Ectodermal cell (in vitro differentiated cells): ENCODE data around the gene TMEM87B. TPM values are rescaled to one million over a fixed set of nuclear protein-coding genes. Genes with fewer than 3 reads are reported as not detected.
A peak's percentile ranks its signal among the peaks of the same experiment; 100 is the strongest.

Experiments
- H3K27ac ChIP-seq: 2 replicates; pipeline ENCODE4 v1.7.0; 2013; ENCODE audit warnings: mild to moderate bottlenecking, low read depth, low read length; ENCODE audit not compliant: insufficient read depth, poor library complexity, severe bottlenecking
- H3K27me3 ChIP-seq: 2 replicates; pipeline ENCODE4 v1.7.0; 2013; ENCODE audit warnings: mild to moderate bottlenecking, low read length; ENCODE audit not compliant: insufficient read depth, control insufficient read depth, poor library complexity, severe bottlenecking
- H3K36me3 ChIP-seq: one replicate; pipeline ENCODE4 v1.7.0; 2013; ENCODE audit warnings: low read length; ENCODE audit not compliant: control insufficient read depth, insufficient read depth
- H3K4me1 ChIP-seq: one replicate; pipeline ENCODE4 v1.7.0; 2013; ENCODE audit warnings: low read length; ENCODE audit not compliant: control insufficient read depth, insufficient read depth
- H3K4me3 ChIP-seq: 2 replicates; pipeline ENCODE4 v1.7.0; 2013; ENCODE audit warnings: low read depth, low read length, control low read depth; ENCODE audit not compliant: insufficient read depth
- H3K9me3 ChIP-seq: 2 replicates; pipeline ENCODE4 v1.7.0; 2013; ENCODE audit warnings: mild to moderate bottlenecking, low read length, moderate library complexity; ENCODE audit not compliant: control insufficient read depth
- WGBS, 2 experiments: methylation state at CpG; one replicate each; pipeline ENCODE4 v1.1.7; 2013; ENCODE audit warnings: missing lambda C conversion rate in 2 of 2; 5-methylcytosine and 5-hydroxymethylcytosine counted together
- polyA plus RNA-seq, 4 experiments: library from polyadenylated mRNA; stranded (reverse); fragments of 50-300 nt; gene quantifications; one replicate each; pipeline ENCODE4 v1.2.3, GENCODE V29; 2013

Gene TMEM87B, protein sequence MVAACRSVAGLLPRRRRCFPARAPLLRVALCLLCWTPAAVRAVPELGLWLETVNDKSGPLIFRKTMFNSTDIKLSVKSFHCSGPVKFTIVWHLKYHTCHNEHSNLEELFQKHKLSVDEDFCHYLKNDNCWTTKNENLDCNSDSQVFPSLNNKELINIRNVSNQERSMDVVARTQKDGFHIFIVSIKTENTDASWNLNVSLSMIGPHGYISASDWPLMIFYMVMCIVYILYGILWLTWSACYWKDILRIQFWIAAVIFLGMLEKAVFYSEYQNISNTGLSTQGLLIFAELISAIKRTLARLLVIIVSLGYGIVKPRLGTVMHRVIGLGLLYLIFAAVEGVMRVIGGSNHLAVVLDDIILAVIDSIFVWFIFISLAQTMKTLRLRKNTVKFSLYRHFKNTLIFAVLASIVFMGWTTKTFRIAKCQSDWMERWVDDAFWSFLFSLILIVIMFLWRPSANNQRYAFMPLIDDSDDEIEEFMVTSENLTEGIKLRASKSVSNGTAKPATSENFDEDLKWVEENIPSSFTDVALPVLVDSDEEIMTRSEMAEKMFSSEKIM
- 10.9 TPM for polyA plus RNA-seq (2013, experiment 1 of 4)
- 11.7 TPM for polyA plus RNA-seq (2013, experiment 2 of 4)
- polyA plus RNA-seq (2013, experiment 3 of 4) = 13.5 TPM
- polyA plus RNA-seq (2013, experiment 4 of 4) = 13.7 TPM

DNA sequence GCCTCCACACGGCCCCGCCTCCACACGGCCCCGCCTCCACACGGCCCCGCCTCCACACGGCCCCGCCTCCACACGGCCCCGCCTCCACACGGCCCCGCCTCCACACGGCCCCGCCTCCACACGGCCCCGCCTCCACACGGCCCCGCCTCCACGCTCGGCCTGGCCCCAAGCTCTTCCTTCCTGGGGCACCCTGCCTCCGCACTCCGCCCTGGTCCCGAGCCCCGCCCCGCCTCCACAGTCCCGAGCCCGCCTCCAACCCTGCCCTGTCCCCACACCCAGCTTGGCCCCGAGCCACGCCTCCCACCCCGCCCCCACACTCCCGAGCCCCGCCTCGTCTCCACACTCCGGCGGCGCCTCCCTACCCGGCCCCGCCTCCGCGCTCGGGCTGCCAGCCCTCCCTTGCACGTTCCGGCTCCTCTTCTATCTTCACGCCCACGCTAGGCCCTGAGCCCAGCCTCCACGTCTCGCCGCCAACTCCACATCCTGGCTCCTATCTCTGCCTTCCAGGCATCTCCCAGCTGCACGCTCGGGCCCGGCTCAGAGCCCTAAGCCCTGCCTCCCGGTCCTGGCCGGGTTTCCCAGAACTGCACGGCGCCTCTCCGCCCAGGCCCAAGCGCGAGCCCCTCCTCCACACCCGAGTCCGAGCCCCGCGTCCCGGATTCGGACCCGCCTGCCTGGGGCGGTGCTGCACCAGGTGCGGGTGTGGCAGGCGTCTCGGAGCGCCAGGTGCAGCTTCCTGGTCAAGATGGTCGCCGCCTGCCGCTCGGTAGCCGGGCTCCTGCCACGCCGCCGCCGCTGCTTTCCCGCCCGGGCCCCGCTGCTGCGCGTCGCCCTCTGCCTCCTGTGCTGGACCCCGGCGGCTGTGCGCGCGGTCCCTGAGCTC, at the start of gene TMEM87B:
TSS of gene TMEM87B (plus strand) at position 423 of the 883 bp plus-strand sequence. CDS start at position 746, 323 bp downstream.
- 0% methylated on average over 80 to 87 of the region's 90 CpGs for WGBS, 2 experiments
- H3K27ac ChIP-seq = peak within 1 kb of the TSS; percentile 83
- no peaks in the 10 kb centered on the region for H3K9me3 ChIP-seq
- H3K4me3 ChIP-seq = peak within 1 kb of the TSS; percentile 85
- peaks cover 4% of the 10 kb centered on the region for H3K27me3 ChIP-seq
- H3K4me1 ChIP-seq = peaks cover 5% of the 10 kb centered on the region
- H3K36me3 ChIP-seq = no peaks in the 10 kb centered on the region

DNA sequence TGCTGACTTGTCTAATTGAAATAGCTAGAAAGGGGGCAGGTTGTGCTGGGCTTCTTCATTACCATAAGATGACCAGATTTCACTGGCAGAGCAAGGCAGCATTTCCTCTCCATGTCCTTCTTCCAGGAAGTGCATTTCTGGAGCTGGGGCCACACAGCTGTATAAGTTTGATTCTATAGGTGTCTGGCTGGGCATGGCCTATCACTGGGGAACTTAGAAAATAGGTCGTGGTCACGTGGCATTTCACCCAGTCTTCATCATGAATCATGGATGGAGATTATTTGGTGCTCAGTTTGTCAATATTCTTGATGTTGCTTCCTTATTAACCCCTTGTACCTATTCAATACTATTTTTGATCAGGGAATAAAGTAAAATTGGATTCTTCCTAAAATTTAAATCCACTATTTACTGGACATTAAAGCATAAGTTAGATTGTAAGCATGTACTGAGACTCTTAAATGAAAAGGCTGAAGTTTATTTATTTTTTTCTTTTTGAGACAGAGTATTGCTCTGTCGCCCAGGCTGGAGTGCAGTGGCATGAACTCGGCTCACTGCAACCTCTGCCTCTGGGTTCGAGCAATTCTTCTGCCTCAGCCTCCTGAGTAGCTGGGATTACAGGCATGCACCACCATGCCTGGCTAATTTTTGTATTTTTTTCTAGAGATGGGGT, 49.5 kb upstream of the TMEM87B start:
- Histone ChIP-seq H3K4me3 (no peak overlapping the region), H3K27me3 (no peaks in the 10 kb centered on the region)
- 92 to 95% methylated on average over 5 of the region's 5 CpGs for WGBS, 2 experiments

DNA sequence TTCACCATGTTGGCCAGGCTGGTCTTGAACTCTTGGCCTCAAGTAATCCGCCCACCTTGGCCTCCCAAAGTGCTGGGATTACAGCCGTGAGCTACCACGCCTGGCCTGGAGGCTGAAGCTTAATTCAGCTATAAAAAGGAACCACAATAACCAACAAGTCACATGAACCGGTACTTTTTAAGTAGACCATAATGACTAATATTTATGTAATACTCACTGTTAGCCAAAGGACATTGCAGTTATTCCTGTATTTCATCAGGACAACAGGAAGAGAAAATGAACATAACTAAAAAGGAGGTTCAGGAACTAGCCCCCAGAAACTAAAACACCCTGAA, 49.0 kb upstream of the TMEM87B start:
- 95 to 98% methylated on average over 3 to 4 of the region's 4 CpGs for WGBS, 2 experiments
- no peak overlapping the region for H3K4me3 ChIP-seq
- H3K4me1 ChIP-seq = no peaks in the 10 kb centered on the region
- no peaks in the 10 kb centered on the region for H3K27me3 ChIP-seq
- no peaks in the 10 kb centered on the region for H3K9me3 ChIP-seq
- H3K27ac ChIP-seq = no peak overlapping the region
- no peaks in the 10 kb centered on the region for H3K36me3 ChIP-seq

More for the DNA sequence above, 49.5 kb upstream of the TMEM87B start:
- H3K27ac ChIP-seq = no peak overlapping the region
- no peaks in the 10 kb centered on the region for H3K4me1 ChIP-seq
- no peaks in the 10 kb centered on the region for H3K36me3 ChIP-seq
- no peaks in the 10 kb centered on the region for H3K9me3 ChIP-seq

DNA sequence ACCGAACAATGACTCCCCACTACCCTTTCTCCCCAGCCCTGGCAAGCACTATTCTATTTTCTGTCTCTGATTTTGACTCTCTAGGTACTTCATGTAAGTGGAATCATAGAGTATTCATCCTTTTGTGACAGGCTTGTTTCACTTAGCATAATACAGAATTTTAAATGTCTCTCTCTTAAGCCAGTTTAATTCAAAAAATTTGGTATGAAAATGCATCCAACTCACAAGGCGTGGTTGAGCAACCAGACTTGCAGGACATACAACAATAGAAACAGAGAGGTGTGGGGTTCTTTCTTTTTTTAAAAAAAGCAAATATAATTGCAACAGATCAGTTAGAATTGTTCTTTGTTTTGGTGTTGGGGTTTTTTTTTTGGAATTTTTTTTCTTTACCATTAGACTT, 47.6 kb upstream of the TMEM87B start:
- Histone ChIP-seq H3K27ac (no peak overlapping the region), H3K27me3 (no peaks in the 10 kb centered on the region)
- WGBS, 2 experiments = 88 to 100% methylated on average over 1 to 2 of the region's 2 CpGs

DNA sequence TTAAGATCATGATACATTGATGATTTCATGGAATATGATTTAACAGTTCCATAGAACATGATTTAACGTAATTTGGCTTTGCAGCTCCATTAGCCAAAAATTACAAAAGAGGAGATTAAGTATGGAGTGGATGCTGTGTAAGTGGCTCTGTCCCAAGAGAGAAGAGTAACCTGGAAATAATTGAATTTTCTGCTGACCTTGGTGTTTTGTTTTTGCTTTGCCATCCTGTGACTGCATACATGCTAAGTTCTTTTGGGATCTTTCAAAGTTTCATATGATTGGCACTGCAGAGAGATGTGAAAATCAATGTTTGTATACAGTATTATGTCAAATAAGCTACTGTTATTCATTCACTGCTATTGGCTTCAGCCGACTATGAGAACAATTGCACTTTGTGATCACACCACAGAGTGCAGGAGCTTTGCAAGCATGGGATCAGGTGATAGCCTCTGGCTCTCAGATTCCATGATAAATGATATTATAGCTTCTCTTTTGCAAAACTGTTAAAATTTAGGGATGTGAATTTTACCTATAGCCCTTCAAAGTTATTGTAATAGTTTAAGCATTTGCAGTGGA, 46.1 kb upstream of the TMEM87B start:
- Histone ChIP-seq H3K4me3 (no peak overlapping the region), H3K27me3 (no peaks in the 10 kb centered on the region), H3K36me3 (no peaks in the 10 kb centered on the region), H3K4me1 (no peaks in the 10 kb centered on the region), H3K9me3 (no peaks in the 10 kb centered on the region), H3K27ac (no peak overlapping the region)
- WGBS, 2 experiments = 93 to 100% methylated on average over 2 of the region's 2 CpGs

More for the DNA sequence above, 47.6 kb upstream of the TMEM87B start:
- Histone ChIP-seq H3K4me1 (no peaks in the 10 kb centered on the region), H3K36me3 (no peaks in the 10 kb centered on the region), H3K9me3 (no peaks in the 10 kb centered on the region), H3K4me3 (no peak overlapping the region)

DNA sequence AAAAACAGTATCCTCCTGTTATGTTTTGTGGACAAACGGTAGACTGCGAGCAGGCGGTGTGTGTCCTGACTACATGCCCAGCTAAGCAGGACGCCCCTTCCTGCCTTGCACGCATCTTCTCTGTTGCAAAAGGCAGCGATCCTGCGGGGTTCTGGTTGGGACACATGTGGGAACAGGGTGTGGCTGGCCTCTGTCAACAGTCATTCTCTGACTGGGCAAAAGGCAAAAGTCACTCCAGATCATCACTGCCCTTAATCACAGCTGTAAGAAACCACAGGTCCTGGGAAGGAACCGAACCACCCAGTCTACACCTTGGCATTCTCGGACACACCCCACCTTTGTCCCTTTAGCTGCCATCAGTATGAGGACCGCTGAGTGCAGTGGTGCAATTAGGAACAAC, 44.3 kb upstream of the TMEM87B start:
- Histone ChIP-seq H3K36me3 (no peaks in the 10 kb centered on the region), H3K4me1 (no peaks in the 10 kb centered on the region), H3K27ac (no peak overlapping the region), H3K27me3 (no peaks in the 10 kb centered on the region), H3K9me3 (no peaks in the 10 kb centered on the region), H3K4me3 (no peak overlapping the region)
- WGBS, 2 experiments = 95 to 97% methylated on average over 10 of the region's 10 CpGs

DNA sequence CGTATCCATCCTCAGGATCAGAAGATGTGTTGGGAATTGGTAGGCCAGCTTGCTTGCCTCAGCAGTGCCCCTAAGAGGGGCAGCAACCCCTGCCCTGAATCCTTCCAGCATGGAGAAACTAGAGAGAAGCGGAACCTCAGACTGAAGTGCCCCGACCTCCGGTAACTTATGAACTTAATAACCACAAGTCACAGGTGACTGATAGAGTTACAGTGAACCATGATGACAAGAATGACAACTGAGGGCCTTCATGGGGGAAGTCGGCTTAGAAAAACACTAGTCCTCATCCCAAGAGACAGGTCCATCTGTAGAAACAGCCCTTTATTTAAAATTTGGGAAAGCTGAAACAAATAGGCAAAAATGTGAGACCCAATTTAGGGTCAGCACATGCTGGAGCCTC, 42.5 kb upstream of the TMEM87B start:
- H3K27ac ChIP-seq = no peak overlapping the region

DNA sequence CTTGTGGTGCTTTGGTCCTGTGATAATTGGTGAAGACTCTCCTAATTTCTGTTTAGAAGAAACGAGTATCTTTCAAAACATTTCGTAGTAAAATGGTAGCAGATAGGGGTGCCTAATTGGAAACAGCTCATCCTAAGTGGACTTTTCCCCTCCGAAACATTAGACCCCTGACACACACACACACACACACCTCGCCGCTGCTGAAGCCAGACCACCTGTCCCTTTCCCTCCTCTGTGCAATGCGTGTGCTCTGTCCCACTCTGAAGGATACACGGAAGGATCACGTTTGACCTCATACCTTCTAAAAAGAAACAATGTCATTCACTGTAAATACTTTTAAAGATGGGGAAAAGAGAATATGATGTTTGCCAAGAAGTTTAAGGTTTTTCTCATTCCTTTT, 36.2 kb upstream of the TMEM87B start:
- H3K27me3 ChIP-seq = no peaks in the 10 kb centered on the region
- H3K27ac ChIP-seq = no peak overlapping the region
- peaks cover 7% of the 10 kb centered on the region for H3K4me1 ChIP-seq
- WGBS, 2 experiments = 95 to 97% methylated on average over 6 to 8 of the region's 8 CpGs
- no peaks in the 10 kb centered on the region for H3K36me3 ChIP-seq
- H3K4me3 ChIP-seq = no peak overlapping the region
- H3K9me3 ChIP-seq = no peaks in the 10 kb centered on the region

More for the DNA sequence above, 42.5 kb upstream of the TMEM87B start:
- WGBS, 2 experiments = 77 to 84% methylated on average over 5 of the region's 5 CpGs
- H3K4me3 ChIP-seq = no peak overlapping the region
- H3K9me3 ChIP-seq = no peaks in the 10 kb centered on the region
- no peaks in the 10 kb centered on the region for H3K4me1 ChIP-seq
- H3K36me3 ChIP-seq = no peaks in the 10 kb centered on the region
- no peaks in the 10 kb centered on the region for H3K27me3 ChIP-seq

DNA sequence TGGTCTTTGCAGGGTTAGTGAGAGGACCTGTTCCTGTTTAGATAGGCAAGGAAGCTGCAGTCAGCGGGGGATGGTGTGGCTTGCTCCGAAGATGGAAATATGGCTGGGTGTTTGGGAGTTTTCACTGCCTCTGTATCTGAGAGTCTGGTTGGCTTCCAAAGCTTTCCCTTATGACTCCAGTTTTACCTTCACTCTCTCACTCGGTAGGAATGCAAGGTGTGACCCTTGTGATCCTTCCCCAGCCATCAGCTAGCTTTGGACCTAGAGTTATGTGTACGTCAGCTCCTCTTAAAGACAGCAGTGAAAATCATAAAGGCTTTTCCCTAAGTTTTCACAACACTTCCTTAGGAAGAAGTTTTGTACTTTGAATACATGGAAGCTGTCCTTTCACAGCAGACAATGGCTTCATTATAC, 35.5 kb upstream of the TMEM87B start:
- Histone ChIP-seq H3K36me3 (no peaks in the 10 kb centered on the region), H3K27ac (no peak overlapping the region), H3K4me1 (peaks cover 7% of the 10 kb centered on the region), H3K27me3 (no peaks in the 10 kb centered on the region), H3K4me3 (no peak overlapping the region), H3K9me3 (no peaks in the 10 kb centered on the region)
- WGBS, 2 experiments = 86 to 90% methylated on average over 4 of the region's 4 CpGs
